H9 (cell line): ENCODE measurements around the gene SEMA7A. TPM values are rescaled to one million over a fixed set of nuclear protein-coding genes. Genes with fewer than 3 reads are reported as not detected.

Source experiments
- DNase-seq: peaks from one replicate; pipeline ENCODE4 v3.0.0-alpha.2; 2017
- H2AFZ ChIP-seq: one replicate; pipeline ENCODE4 v1.6.1; 2013; ENCODE audit warnings: mild to moderate bottlenecking, low read length, control low read depth, moderate library complexity
- H2AK5ac ChIP-seq: 2 replicates; pipeline ENCODE4 v1.6.1; 2013; ENCODE audit warnings: low read length, control low read depth, mixed read lengths; ENCODE audit not compliant: insufficient read length
- H2BK120ac ChIP-seq: one replicate; pipeline ENCODE4 v1.6.1; 2013; ENCODE audit warnings: low read depth, mild to moderate bottlenecking, low read length, control low read depth, inconsistent platforms; ENCODE audit not compliant: poor library complexity, severe bottlenecking
- H2BK12ac ChIP-seq: 2 replicates; pipeline ENCODE4 v1.6.1; 2013; ENCODE audit warnings: low read length, control low read depth, mixed read lengths, low read depth; ENCODE audit not compliant: insufficient read length
- H2BK15ac ChIP-seq: 2 replicates; pipeline ENCODE4 v1.6.1; 2013; ENCODE audit warnings: low read depth, low read length, control low read depth
- H2BK20ac ChIP-seq: one replicate; pipeline ENCODE4 v1.6.1; 2013; ENCODE audit warnings: low read depth, mild to moderate bottlenecking, low read length, control low read depth, inconsistent platforms; ENCODE audit not compliant: poor library complexity, severe bottlenecking
- H2BK5ac ChIP-seq: 2 replicates; pipeline ENCODE4 v1.6.1; 2013; ENCODE audit warnings: low read length, control low read depth, mixed read lengths; ENCODE audit not compliant: insufficient read length
- H3K14ac ChIP-seq: 2 replicates; pipeline ENCODE4 v1.6.1; 2013; ENCODE audit warnings: low read length, control low read depth; ENCODE audit not compliant: insufficient read depth
- H3K18ac ChIP-seq: 2 replicates; pipeline ENCODE4 v1.6.1; 2013; ENCODE audit warnings: low read depth, mild to moderate bottlenecking, mixed read lengths, low read length, control low read depth; ENCODE audit not compliant: insufficient read length
- H3K23ac ChIP-seq: 2 replicates; pipeline ENCODE4 v1.6.1; 2013; ENCODE audit warnings: low read length, control low read depth, mixed read lengths, low read depth; ENCODE audit not compliant: insufficient read length
- H3K23me2 ChIP-seq: 2 replicates; pipeline ENCODE4 v1.6.1; 2013; ENCODE audit warnings: low read depth, mild to moderate bottlenecking, mixed read lengths, low read length, control low read depth; ENCODE audit not compliant: insufficient read length, poor library complexity, severe bottlenecking
- H3K27ac ChIP-seq: 2 replicates; pipeline ENCODE4 v1.5.1; 2013; ENCODE audit warnings: low read length, control low read depth, mixed read lengths, low read depth; ENCODE audit not compliant: insufficient read length
- H3K27me3 ChIP-seq: 2 replicates; pipeline ENCODE4 v1.6.1; 2013; ENCODE audit warnings: low read length, control low read depth, inconsistent platforms; ENCODE audit not compliant: insufficient read depth
- H3K4ac ChIP-seq: 2 replicates; pipeline ENCODE4 v1.6.1; 2013; ENCODE audit warnings: low read depth, mild to moderate bottlenecking, control low read depth, inconsistent platforms, low read length, moderate library complexity
- H3K4me1 ChIP-seq: 2 replicates; pipeline ENCODE4 v1.6.1; 2013; ENCODE audit warnings: low read length, control low read depth, inconsistent platforms; ENCODE audit not compliant: insufficient read depth
- H3K4me2 ChIP-seq: 2 replicates; pipeline ENCODE4 v1.6.1; 2013; ENCODE audit warnings: low read length, control low read depth, mixed read lengths; ENCODE audit not compliant: insufficient read length, insufficient read depth
- H3K56ac ChIP-seq: 2 replicates; pipeline ENCODE4 v1.6.1; 2013; ENCODE audit warnings: low read depth, mild to moderate bottlenecking, mixed read lengths, low read length, control low read depth; ENCODE audit not compliant: insufficient read length
- H3K79me1 ChIP-seq: 2 replicates; pipeline ENCODE4 v1.6.1; 2013; ENCODE audit warnings: low read depth, mild to moderate bottlenecking, moderate library complexity, low read length, control low read depth, inconsistent platforms; ENCODE audit not compliant: insufficient read depth, poor library complexity, severe bottlenecking
- H3K79me2 ChIP-seq: 2 replicates; pipeline ENCODE4 v1.6.1; 2013; ENCODE audit warnings: low read length, control low read depth, inconsistent platforms; ENCODE audit not compliant: insufficient read depth
- H3K9ac ChIP-seq: 2 replicates; pipeline ENCODE4 v1.6.1; 2013; ENCODE audit warnings: low read length, control low read depth, mixed read lengths; ENCODE audit not compliant: insufficient read length; ENCODE audit errors: extremely low read depth
- H3K9me3 ChIP-seq: one replicate; pipeline ENCODE4 v1.6.1; 2013; ENCODE audit warnings: low read depth, low read length, inconsistent platforms; ENCODE audit not compliant: control insufficient read depth
- H3T11ph ChIP-seq: one replicate; pipeline ENCODE4 v1.6.1; 2013; ENCODE audit warnings: mild to moderate bottlenecking, low read length, control low read depth, inconsistent platforms
- H4K20me1 ChIP-seq: one replicate; pipeline ENCODE4 v1.6.1; 2013; ENCODE audit not compliant: control insufficient read depth, insufficient read length, insufficient read depth
- H4K5ac ChIP-seq: 2 replicates; pipeline ENCODE4 v1.6.1; 2013; ENCODE audit warnings: low read depth, mild to moderate bottlenecking, mixed read lengths, low read length, control low read depth; ENCODE audit not compliant: insufficient read length
- H4K8ac ChIP-seq: replicated peaks from 2 replicates; pipeline ENCODE4 v1.6.1; 2013; ENCODE audit warnings: low read length, control low read depth, mixed read lengths, low read depth; ENCODE audit not compliant: insufficient read length
- H4K91ac ChIP-seq: 2 replicates; pipeline ENCODE4 v1.6.1; 2013; ENCODE audit warnings: low read depth, mild to moderate bottlenecking, moderate library complexity, mixed read lengths, low read length, control low read depth; ENCODE audit not compliant: insufficient read length
- H3K27ac Mint-ChIP-seq, 3 experiments: 2 replicates in 2 of 3; 3 replicates in 1 of 3; pipeline ENCODE4 v1.8.0; 2020 to 2021; ENCODE audit warnings: mixed read lengths in 3 of 3, mild to moderate bottlenecking in 1 of 3, moderate library complexity in 1 of 3
- H3K27me3 Mint-ChIP-seq: 2 replicates; pipeline ENCODE4 v1.8.0; 2021; ENCODE audit warnings: low read depth, mild to moderate bottlenecking, moderate library complexity, mixed read lengths
- H3K36me3 Mint-ChIP-seq, 3 experiments: 2 replicates in 2 of 3; 3 replicates in 1 of 3; pipeline ENCODE4 v1.8.0; 2020 to 2021; ENCODE audit warnings: low read depth in 3 of 3, mixed read lengths in 3 of 3; ENCODE audit not compliant: insufficient read depth in 1 of 3
- H3K4me1 Mint-ChIP-seq, 2 experiments: 2 replicates each; pipeline ENCODE4 v1.8.0; 2020; ENCODE audit warnings: mixed read lengths in 2 of 2
- H3K4me3 Mint-ChIP-seq, 2 experiments: 2 replicates in 1 of 2; 3 replicates in 1 of 2; pipeline ENCODE4 v1.8.0; 2020 to 2021; ENCODE audit warnings: mild to moderate bottlenecking in 2 of 2, mixed read lengths in 2 of 2, moderate library complexity in 1 of 2
- H3K9me3 Mint-ChIP-seq, 2 experiments: 2 replicates in 1 of 2; 3 replicates in 1 of 2; pipeline ENCODE4 v1.8.0; 2020; ENCODE audit warnings: mild to moderate bottlenecking in 2 of 2, mixed read lengths in 2 of 2, moderate library complexity in 1 of 2
- WGBS: extraction: QIAGEN DNeasy Blood & Tissue Kit; methylation state at CpG from one replicate; pipeline ENCODE4 v1.1.7; 2013; ENCODE audit warnings: missing lambda C conversion rate, low lambda C conversion rate, mixed read lengths; ENCODE audit not compliant: insufficient read length; ENCODE audit errors: extremely low coverage; 5-methylcytosine and 5-hydroxymethylcytosine counted together
- total RNA-seq: library from RNA; stranded (reverse); gene quantifications from 2 replicates; pipeline ENCODE4 v1.2.1, GENCODE V29; 2021
- TF ChIP-seq, protein P1 (sequence below): fragments of 200-600 bp; sonication (generic); conservative IDR thresholded peaks from 3 replicates; pipeline ENCODE4 v1.8.0; 2021; ENCODE audit warnings: antibody characterized with exemption, mild to moderate bottlenecking

The SEMA7A gene
- total RNA-seq, 1 experiment from 2014 or later = 5.7 TPM

DNA sequence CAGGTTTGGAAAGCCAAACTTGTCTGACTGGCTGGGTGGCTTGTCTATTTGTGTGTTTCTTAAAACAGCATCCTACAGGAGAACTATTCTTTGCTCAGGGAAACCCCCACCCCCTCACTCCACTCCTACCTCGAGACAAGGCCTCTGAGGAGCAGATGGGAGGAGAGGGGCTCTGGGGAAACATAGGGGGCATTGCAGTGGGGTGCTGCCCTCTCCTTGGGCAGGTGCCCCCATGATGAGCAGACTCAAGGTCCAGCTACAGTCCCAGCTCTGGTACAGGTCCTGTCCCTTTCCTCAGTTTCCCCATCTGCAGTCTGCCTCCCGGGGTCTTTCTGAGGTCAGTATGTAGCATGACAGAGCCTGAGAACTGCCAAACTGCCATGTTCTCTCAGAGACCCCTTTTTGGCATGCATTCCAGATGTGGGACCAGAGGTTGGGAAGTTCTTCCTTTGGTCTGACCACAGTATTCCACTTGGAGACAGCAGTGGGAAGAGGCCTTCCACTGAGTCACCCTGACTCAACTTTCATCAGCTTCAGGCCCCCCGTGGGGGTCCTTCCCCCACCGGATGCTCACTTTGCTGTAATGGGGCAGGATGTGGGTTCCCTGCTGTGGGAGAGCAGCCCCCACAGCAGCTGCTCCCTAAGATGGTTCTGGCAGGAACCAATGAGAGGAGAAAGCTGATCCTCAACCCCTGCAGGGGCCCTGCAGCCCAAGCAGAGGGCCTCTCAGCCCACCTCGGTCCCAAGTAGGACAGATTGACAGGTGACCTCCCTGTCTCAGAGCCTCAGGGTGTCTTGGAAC lies 34.0 kb downstream of the SEMA7A start:
- DNase-seq = no peak
- Histone ChIP-seq H3K9ac (no peak overlapping the region), H3K79me1 (no peaks in the 10 kb centered on the region)

More for the DNA sequence above, 34.0 kb downstream of the SEMA7A start:
- Mint-ChIP-seq H3K4me3 (no peak overlapping the region), H3K27me3 (peaks cover 2% of the 10 kb centered on the region), H3K4me1 (peaks cover 15 to 26% of the 10 kb centered on the region in 2 experiments), H3K36me3 (no peaks in the 10 kb centered on the region), H3K9me3 (no peaks in the 10 kb centered on the region), H3K27ac (no peak overlapping the region)
- Histone ChIP-seq H3K18ac (no peak overlapping the region), H2BK5ac (no peak overlapping the region), H2BK120ac (no peak overlapping the region), H3K23me2 (no peaks in the 10 kb centered on the region), H4K5ac (no peak overlapping the region), H2AK5ac (no peak overlapping the region), H3K4ac (no peak overlapping the region), H2BK15ac (no peak overlapping the region), H3K4me1 (peaks cover 5% of the 10 kb centered on the region; the same call in 1 of the 2 replicates), H3T11ph (no peak overlapping the region), H4K8ac (no peak overlapping the region), H3K9me3 (no peaks in the 10 kb centered on the region), H3K23ac (no peak overlapping the region), H2AFZ (no peak overlapping the region), H2BK20ac (no peak overlapping the region), H2BK12ac (no peak overlapping the region), H4K20me1 (no peaks in the 10 kb centered on the region), H4K91ac (no peak overlapping the region), H3K4me2 (no peak overlapping the region), H3K14ac (no peak overlapping the region), H3K27ac (no peak overlapping the region), H3K79me2 (no peaks in the 10 kb centered on the region), H3K56ac (no peak overlapping the region), H3K27me3 (no peaks in the 10 kb centered on the region)
- WGBS = no CpG with 5 or more reads among the region's 5 CpGs
- TF ChIP-seq, protein P1, sequence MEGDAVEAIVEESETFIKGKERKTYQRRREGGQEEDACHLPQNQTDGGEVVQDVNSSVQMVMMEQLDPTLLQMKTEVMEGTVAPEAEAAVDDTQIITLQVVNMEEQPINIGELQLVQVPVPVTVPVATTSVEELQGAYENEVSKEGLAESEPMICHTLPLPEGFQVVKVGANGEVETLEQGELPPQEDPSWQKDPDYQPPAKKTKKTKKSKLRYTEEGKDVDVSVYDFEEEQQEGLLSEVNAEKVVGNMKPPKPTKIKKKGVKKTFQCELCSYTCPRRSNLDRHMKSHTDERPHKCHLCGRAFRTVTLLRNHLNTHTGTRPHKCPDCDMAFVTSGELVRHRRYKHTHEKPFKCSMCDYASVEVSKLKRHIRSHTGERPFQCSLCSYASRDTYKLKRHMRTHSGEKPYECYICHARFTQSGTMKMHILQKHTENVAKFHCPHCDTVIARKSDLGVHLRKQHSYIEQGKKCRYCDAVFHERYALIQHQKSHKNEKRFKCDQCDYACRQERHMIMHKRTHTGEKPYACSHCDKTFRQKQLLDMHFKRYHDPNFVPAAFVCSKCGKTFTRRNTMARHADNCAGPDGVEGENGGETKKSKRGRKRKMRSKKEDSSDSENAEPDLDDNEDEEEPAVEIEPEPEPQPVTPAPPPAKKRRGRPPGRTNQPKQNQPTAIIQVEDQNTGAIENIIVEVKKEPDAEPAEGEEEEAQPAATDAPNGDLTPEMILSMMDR = no peak
